ENCODE data around the gene ELFN2.

ELFN2 gene

GRCh38 chr22:37369483-37369882 is 57.8 kb downstream of the ELFN2 start:
- no peak overlapping the region for H3K27ac ChIP-seq (ENCODE audit: low read depth, low read length)
- H3F3A ChIP-seq (ENCODE audit: control insufficient read depth, insufficient read depth): no peaks in the 10 kb centered on the region
- peak overlapping the region; percentile 7; the same call in 1 of the 2 replicates for H3K4me2 ChIP-seq (ENCODE audit: low read length)
- H3K36me3 ChIP-seq (ENCODE audit: control insufficient read depth, low read length): no peaks in the 10 kb centered on the region
- H3K9me3 ChIP-seq (ENCODE audit: control insufficient read depth, insufficient read depth, low read length): no peaks in the 10 kb centered on the region
- peaks cover 58% of the 10 kb centered on the region for H3K4me1 ChIP-seq (ENCODE audit: control insufficient read depth, low read length)
- no peak overlapping the region for H3K4me3 ChIP-seq (ENCODE audit: low read length)
- TF ChIP-seq EZH2phosphoT487 (IDR thresholded peaks at IDR 0.05; ENCODE audit: borderline replicate concordance, low read length) (no peak), CTCF (IDR thresholded peaks at IDR 0.05; ENCODE audit: low read depth, low read length, poor library complexity, severe bottlenecking) (no peak)
- no peaks in the 10 kb centered on the region for H3K79me2 ChIP-seq (ENCODE audit: control insufficient read depth, low read length)
- no peaks in the 10 kb centered on the region for H3K27me3 ChIP-seq (ENCODE audit: control insufficient read depth, low read length)
- no peaks in the 10 kb centered on the region for H4K20me1 ChIP-seq (ENCODE audit: control insufficient read depth, insufficient read depth, low read depth, low read length)
- no peaks in the 10 kb centered on the region for H3K9me2 ChIP-seq (replicated peaks; ENCODE audit: control insufficient read depth, low read length)

- H3K27ac ChIP-seq (ENCODE audit: low read depth, low read length): no peak overlapping the region
- H3K4me1 ChIP-seq (ENCODE audit: control insufficient read depth, low read length): peaks cover 58% of the 10 kb centered on the region
- no peaks in the 10 kb centered on the region for H3K36me3 ChIP-seq (ENCODE audit: control insufficient read depth, low read length)
- H3K4me3 ChIP-seq (ENCODE audit: low read length): no peak overlapping the region
- no peaks in the 10 kb centered on the region for H4K20me1 ChIP-seq (ENCODE audit: control insufficient read depth, insufficient read depth, low read depth, low read length)
- H3K27me3 ChIP-seq (ENCODE audit: control insufficient read depth, low read length): no peaks in the 10 kb centered on the region
- H3K9me2 ChIP-seq (replicated peaks; ENCODE audit: control insufficient read depth, low read length): no peaks in the 10 kb centered on the region
- no peaks in the 10 kb centered on the region for H3K79me2 ChIP-seq (ENCODE audit: control insufficient read depth, low read length)
- H3K4me2 ChIP-seq (ENCODE audit: low read length): no peak overlapping the region
- no peak for TF ChIP-seq EZH2phosphoT487 (IDR thresholded peaks at IDR 0.05; ENCODE audit: borderline replicate concordance, low read length)
- no peak for TF ChIP-seq CTCF (IDR thresholded peaks at IDR 0.05; ENCODE audit: low read depth, low read length, poor library complexity, severe bottlenecking)
- H3F3A ChIP-seq (ENCODE audit: control insufficient read depth, insufficient read depth): no peaks in the 10 kb centered on the region
- no peaks in the 10 kb centered on the region for H3K9me3 ChIP-seq (ENCODE audit: control insufficient read depth, insufficient read depth, low read length)
Observed at GRCh38 chr22:37368058-37368457, 59.2 kb downstream of the ELFN2 start.

- Histone ChIP-seq H3K79me2 (ENCODE audit: control insufficient read depth, low read length) (no peaks in the 10 kb centered on the region), H3K4me3 (ENCODE audit: low read length) (peak overlapping the region; percentile 55), H4K20me1 (ENCODE audit: control insufficient read depth, insufficient read depth, low read depth, low read length) (no peaks in the 10 kb centered on the region), H3F3A (ENCODE audit: control insufficient read depth, insufficient read depth) (no peaks in the 10 kb centered on the region), H3K9me3 (ENCODE audit: control insufficient read depth, insufficient read depth, low read length) (no peaks in the 10 kb centered on the region), H3K9me2 (replicated peaks; ENCODE audit: control insufficient read depth, low read length) (no peaks in the 10 kb centered on the region), H3K4me2 (ENCODE audit: low read length) (peak overlapping the region; percentile 68), H3K27ac (ENCODE audit: low read depth, low read length) (peak overlapping the region; percentile 66), H3K36me3 (ENCODE audit: control insufficient read depth, low read length) (no peaks in the 10 kb centered on the region), H3K4me1 (ENCODE audit: control insufficient read depth, low read length) (peaks cover 56% of the 10 kb centered on the region), H3K27me3 (ENCODE audit: control insufficient read depth, low read length) (no peaks in the 10 kb centered on the region)
- no peak for TF ChIP-seq EZH2phosphoT487 (IDR thresholded peaks at IDR 0.05; ENCODE audit: borderline replicate concordance, low read length)
- TF ChIP-seq CTCF (IDR thresholded peaks at IDR 0.05; ENCODE audit: low read depth, low read length, poor library complexity, severe bottlenecking): no peak
Observed at GRCh38 chr22:37366601-37367000, 60.7 kb downstream of the ELFN2 start.

Data from DOHH2 (cell line).